MM.1S (cell line): ENCODE data around the gene PTPRD.

Experiments
- CTCF ChIP-seq: fragments of 300-600 bp; sonication (generic); IDR thresholded peaks from 2 replicates; pipeline ENCODE4 v1.5.1; 2016; ENCODE audit warnings: antibody characterized with exemption, low read length, mixed read lengths
- EZH2 ChIP-seq: fragments of 300-600 bp; sonication (generic); optimal IDR thresholded peaks from 2 replicates; pipeline ENCODE3; 2017; ENCODE audit warnings: low read depth, mild to moderate bottlenecking, antibody characterized with exemption, low read length, mixed read lengths

GRCh38 chr9:9819886-9820285, 792.9 kb downstream of the PTPRD start:
- TF ChIP-seq CTCF (no peak), EZH2 (no peak)
